Activated CD4-positive, alpha-beta T cell treated with anti-CD3 and anti-CD28 coated beads, Interleukin-2, Interleukin-4, amounts not matched to agents 100 ng/mL and 50 ng/mL, durations not matched to agents 16 hours and 8 hours (primary cell): ENCODE measurements around the gene KRTAP4-9.
"Not testable (repeated sequence)": the region's sequence is repeated elsewhere in the genome, so short reads cannot be mapped to it uniquely, and the experiment has no call there.

ENCODE experiments used
- DNase-seq: peaks from one replicate; pipeline ENCODE4 v3.0.0-alpha.2; 2020; ENCODE audit warnings: low spot score

KRTAP4-9 gene

GRCh38 chr17:41105347-41105746 is at the start of gene KRTAP4-9:
KRTAP4-9 (plus strand) TSS chr17:41105389; CDS start chr17:41105389, 0 bp downstream.
- DNase-seq, result not testable (repeated sequence)

GRCh38 chr17:41057547-41057946 is 47.6 kb upstream of the KRTAP4-9 start:
- DNase-seq, result no peak

GRCh38 chr17:41058741-41059140 is 46.4 kb upstream of the KRTAP4-9 start:
- DNase-seq, result no peak

- DNase-seq, result not testable (repeated sequence)
Observed at GRCh38 chr17:41059276-41060051, 45.7 kb upstream of the KRTAP4-9 start.

- DNase-seq, result no peak
Observed at GRCh38 chr17:41060052-41060604, 45.1 kb upstream of the KRTAP4-9 start, which contains the start of gene KRTAP2-3. KRTAP2-3 (minus strand) TSS chr17:41060114; CDS start chr17:41060050, 64 bp downstream.

GRCh38 chr17:41061964-41062363 is 43.2 kb upstream of the KRTAP4-9 start:
- no peak for DNase-seq

- no peak for DNase-seq
Observed at GRCh38 chr17:41063449-41063848, 41.7 kb upstream of the KRTAP4-9 start.

- DNase-seq, result no peak
Observed at GRCh38 chr17:41064301-41064700, 40.9 kb upstream of the KRTAP4-9 start.

- DNase-seq, result not testable (repeated sequence)
Observed at GRCh38 chr17:41065016-41065689, 40.0 kb upstream of the KRTAP4-9 start.

- no peak for DNase-seq
Observed at GRCh38 chr17:41065829-41066624, 39.2 kb upstream of the KRTAP4-9 start, which contains the start of gene KRTAP2-4. KRTAP2-4 (minus strand) TSS chr17:41065879; CDS start chr17:41065845, 34 bp downstream.

- no peak for DNase-seq
Observed at GRCh38 chr17:41067281-41067680, 37.9 kb upstream of the KRTAP4-9 start.

- no peak for DNase-seq
Observed at GRCh38 chr17:41069031-41069430, 36.2 kb upstream of the KRTAP4-9 start.

GRCh38 chr17:41071606-41072360 is 33.4 kb upstream of the KRTAP4-9 start:
- no peak for DNase-seq

GRCh38 chr17:41073676-41074075 is 31.5 kb upstream of the KRTAP4-9 start:
- DNase-seq, result no peak

GRCh38 chr17:41076788-41077187 is 28.4 kb upstream of the KRTAP4-9 start:
- no peak for DNase-seq

- no peak for DNase-seq
Observed at GRCh38 chr17:41082626-41083025, 22.6 kb upstream of the KRTAP4-9 start.

- not testable (repeated sequence) for DNase-seq
Observed at GRCh38 chr17:41083427-41083826, 21.8 kb upstream of the KRTAP4-9 start.

GRCh38 chr17:41084100-41084856 is 20.9 kb upstream of the KRTAP4-9 start, which contains the start of gene KRTAP4-7:
KRTAP4-7 (plus strand) TSS chr17:41084150; CDS start chr17:41084207, 57 bp downstream.
- DNase-seq, result not testable (repeated sequence)

- DNase-seq, result not testable (repeated sequence)
Observed at GRCh38 chr17:41088760-41089352, 16.3 kb upstream of the KRTAP4-9 start.

- DNase-seq, result no peak
Observed at GRCh38 chr17:41096055-41096454, 9.1 kb upstream of the KRTAP4-9 start.
